ENCODE measurements around the gene PPM1A. TPM values are rescaled to one million over a fixed set of nuclear protein-coding genes. Genes with fewer than 3 reads are reported as not detected.

Gene PPM1A
- total RNA-seq, 1 experiment from 2014 or later: 41.7 TPM

GRCh38 chr14:60304509-60304908, 55.5 kb downstream of the PPM1A start:
- TF ChIP-seq CTCF (conservative IDR thresholded peaks at IDR 0.05): no peak
- H3K79me1 ChIP-seq (ENCODE audit: insufficient read depth, low read depth, low read length, poor library complexity, severe bottlenecking): no peaks in the 10 kb centered on the region
- no peak overlapping the region for H2BK15ac ChIP-seq (ENCODE audit: low read depth, low read length)
- no peak overlapping the region for H2BK5ac ChIP-seq (ENCODE audit: insufficient read length, low read length)
- no peak for DNase-seq
- H3K27me3 ChIP-seq (ENCODE audit: insufficient read depth, low read length): no peaks in the 10 kb centered on the region
- H3T11ph ChIP-seq (ENCODE audit: low read length): no peak overlapping the region
- Mint-ChIP-seq H3K36me3 (ENCODE audit: insufficient read depth in 1 of 3, low read depth in 3 of 3) (peaks cover 0 to 7% (median 2%) of the 10 kb centered on the region in 3 experiments; a peak in 3 of 7 replicates), H3K27ac (no peak overlapping the region), H3K27me3 (ENCODE audit: low read depth) (no peaks in the 10 kb centered on the region), H3K4me1 (peaks cover 24 to 40% of the 10 kb centered on the region in 2 experiments), H3K4me3 (no peak overlapping the region), H3K9me3 (no peaks in the 10 kb centered on the region; a peak in 1 of 5 replicates)
- H4K20me1 ChIP-seq (ENCODE audit: control insufficient read depth, insufficient read depth, insufficient read length): no peaks in the 10 kb centered on the region
- H3K9ac ChIP-seq (ENCODE audit: extremely low read depth, insufficient read length, low read length): no peak overlapping the region
- no peaks in the 10 kb centered on the region for H3K9me3 ChIP-seq (ENCODE audit: control insufficient read depth, low read depth, low read length)
- no peak overlapping the region for H3K23ac ChIP-seq (ENCODE audit: insufficient read length, low read depth, low read length)
- no peak overlapping the region for H4K8ac ChIP-seq (replicated peaks; ENCODE audit: insufficient read length, low read depth, low read length)
- H2BK120ac ChIP-seq (ENCODE audit: low read depth, low read length, poor library complexity, severe bottlenecking): no peak overlapping the region
- no peak overlapping the region for H3K14ac ChIP-seq (ENCODE audit: insufficient read depth, low read length)
- no peak overlapping the region for H3K4me2 ChIP-seq (ENCODE audit: insufficient read depth, insufficient read length, low read length)
- H4K5ac ChIP-seq (ENCODE audit: insufficient read length, low read depth, low read length): no peak overlapping the region
- H3K79me2 ChIP-seq (ENCODE audit: insufficient read depth, low read length): no peaks in the 10 kb centered on the region
- H2BK20ac ChIP-seq (ENCODE audit: low read depth, low read length, poor library complexity, severe bottlenecking): no peak overlapping the region
- H2BK12ac ChIP-seq (ENCODE audit: insufficient read length, low read depth, low read length): no peak overlapping the region
- no peak overlapping the region for H3K27ac ChIP-seq (ENCODE audit: insufficient read length, low read depth, low read length)
- H2AFZ ChIP-seq (ENCODE audit: low read length): no peak overlapping the region
- no peaks in the 10 kb centered on the region for H3K23me2 ChIP-seq (ENCODE audit: insufficient read length, low read depth, low read length, poor library complexity, severe bottlenecking)
- no CpG with 5 or more reads among the region's 7 CpGs for WGBS (ENCODE audit: extremely low coverage, insufficient read length, low lambda C conversion rate)
- no peak overlapping the region for H4K91ac ChIP-seq (ENCODE audit: insufficient read length, low read depth, low read length)
- H3K4ac ChIP-seq (ENCODE audit: low read depth, low read length): no peak overlapping the region
- no peak overlapping the region for H2AK5ac ChIP-seq (ENCODE audit: insufficient read length, low read length)
- H3K4me1 ChIP-seq (ENCODE audit: insufficient read depth, low read length): peaks cover 11% of the 10 kb centered on the region; the same call in 1 of the 2 replicates
- no peak overlapping the region for H3K56ac ChIP-seq (ENCODE audit: insufficient read length, low read depth, low read length)
- no peak overlapping the region for H3K18ac ChIP-seq (ENCODE audit: insufficient read length, low read depth, low read length)

Measured in H9 (cell line).